ENCODE measurements around the gene SPIB. TPM values are rescaled to one million over a fixed set of nuclear protein-coding genes. Genes with fewer than 3 reads are reported as not detected.

SPIB gene
- polyA plus RNA-seq, 1 donor (not counting 4 experiments of a cell fraction or from before 2014, with no cell fraction given) = not detected

GRCh38 chr19:50478901-50479715 is 60.4 kb downstream of the SPIB start:
- DNase-seq (ENCODE audit: low read depth, low spot score) (no peak), FAIRE-seq (no peak)
- Histone ChIP-seq H3K9ac (ENCODE audit: control insufficient read depth, extremely low read depth, insufficient read depth, low read length) (no peak overlapping the region), H3K9me1 (ENCODE audit: control insufficient read depth, extremely low read depth, insufficient read depth, low read length) (peaks cover 2% of the 10 kb centered on the region), H3K4me3 (ENCODE audit: control insufficient read depth in 2 of 3, extremely low read depth in 1 of 3, insufficient read depth in 2 of 3, low read depth in 1 of 3, low read length in 3 of 3) (no peak overlapping the region), H2AFZ (ENCODE audit: control insufficient read depth, low read length) (no peak overlapping the region), H3K4me2 (ENCODE audit: control insufficient read depth, extremely low read depth, insufficient read depth, low read depth, low read length) (no peak overlapping the region), H3K36me3 (ENCODE audit: control insufficient read depth in 2 of 2, extremely low read depth in 1 of 2, insufficient read depth in 2 of 2, low read length in 2 of 2) (peaks cover 7 to 23% of the 10 kb centered on the region in 2 experiments), H3K4me1 (ENCODE audit: control insufficient read depth, extremely low read depth, insufficient read depth, low read length) (peaks cover 6% of the 10 kb centered on the region), H3K79me2 (ENCODE audit: control insufficient read depth, insufficient read depth, low read length) (peaks cover 19% of the 10 kb centered on the region), H4K20me1 (ENCODE audit: control insufficient read depth, extremely low read depth, insufficient read depth, low read length) (peaks cover 6% of the 10 kb centered on the region), H3K27me3 (ENCODE audit: control insufficient read depth, extremely low read depth, insufficient read depth, low read length) (no peaks in the 10 kb centered on the region), H3K9me3 (ENCODE audit: control insufficient read depth, low read depth, low read length) (no peaks in the 10 kb centered on the region), H3K27ac (ENCODE audit: control insufficient read depth, insufficient read depth, low read length) (no peak overlapping the region)
- TF ChIP-seq, protein P1, sequence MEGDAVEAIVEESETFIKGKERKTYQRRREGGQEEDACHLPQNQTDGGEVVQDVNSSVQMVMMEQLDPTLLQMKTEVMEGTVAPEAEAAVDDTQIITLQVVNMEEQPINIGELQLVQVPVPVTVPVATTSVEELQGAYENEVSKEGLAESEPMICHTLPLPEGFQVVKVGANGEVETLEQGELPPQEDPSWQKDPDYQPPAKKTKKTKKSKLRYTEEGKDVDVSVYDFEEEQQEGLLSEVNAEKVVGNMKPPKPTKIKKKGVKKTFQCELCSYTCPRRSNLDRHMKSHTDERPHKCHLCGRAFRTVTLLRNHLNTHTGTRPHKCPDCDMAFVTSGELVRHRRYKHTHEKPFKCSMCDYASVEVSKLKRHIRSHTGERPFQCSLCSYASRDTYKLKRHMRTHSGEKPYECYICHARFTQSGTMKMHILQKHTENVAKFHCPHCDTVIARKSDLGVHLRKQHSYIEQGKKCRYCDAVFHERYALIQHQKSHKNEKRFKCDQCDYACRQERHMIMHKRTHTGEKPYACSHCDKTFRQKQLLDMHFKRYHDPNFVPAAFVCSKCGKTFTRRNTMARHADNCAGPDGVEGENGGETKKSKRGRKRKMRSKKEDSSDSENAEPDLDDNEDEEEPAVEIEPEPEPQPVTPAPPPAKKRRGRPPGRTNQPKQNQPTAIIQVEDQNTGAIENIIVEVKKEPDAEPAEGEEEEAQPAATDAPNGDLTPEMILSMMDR (optimal IDR thresholded peaks at IDR 0.05 in 1 of 3, IDR thresholded peaks at IDR 0.05 in 1 of 3, conservative IDR thresholded peaks at IDR 0.05 in 1 of 3; ENCODE audit: extremely low read depth in 1 of 3, insufficient read depth in 2 of 3, low read length in 3 of 3) = peak; percentile 43 to 70 (median 55)
- TF ChIP-seq EZH2 (IDR thresholded peaks at IDR 0.05; ENCODE audit: low read length) = no peak
- dilution Hi-C loops (cut with MboI; ENCODE audit: extremely low pct_ligation_motif_present, low sequenced_read_pairs) = no loop called here

GRCh38 chr19:50479761-50480251 is 61.1 kb downstream of the SPIB start:
- no peak for FAIRE-seq
- Histone ChIP-seq H3K27ac (ENCODE audit: control insufficient read depth, insufficient read depth, low read length) (no peak overlapping the region), H3K27me3 (ENCODE audit: control insufficient read depth, extremely low read depth, insufficient read depth, low read length) (no peaks in the 10 kb centered on the region), H3K9me3 (ENCODE audit: control insufficient read depth, low read depth, low read length) (no peaks in the 10 kb centered on the region), H3K4me1 (ENCODE audit: control insufficient read depth, extremely low read depth, insufficient read depth, low read length) (peaks cover 6% of the 10 kb centered on the region), H3K79me2 (ENCODE audit: control insufficient read depth, insufficient read depth, low read length) (peaks cover 19% of the 10 kb centered on the region), H2AFZ (ENCODE audit: control insufficient read depth, low read length) (no peak overlapping the region), H3K4me3 (ENCODE audit: control insufficient read depth in 2 of 3, extremely low read depth in 1 of 3, insufficient read depth in 2 of 3, low read depth in 1 of 3, low read length in 3 of 3) (no peak overlapping the region), H3K4me2 (ENCODE audit: control insufficient read depth, extremely low read depth, insufficient read depth, low read depth, low read length) (no peak overlapping the region), H4K20me1 (ENCODE audit: control insufficient read depth, extremely low read depth, insufficient read depth, low read length) (peaks cover 6% of the 10 kb centered on the region), H3K36me3 (ENCODE audit: control insufficient read depth in 2 of 2, extremely low read depth in 1 of 2, insufficient read depth in 2 of 2, low read length in 2 of 2) (peaks cover 7 to 23% of the 10 kb centered on the region in 2 experiments), H3K9ac (ENCODE audit: control insufficient read depth, extremely low read depth, insufficient read depth, low read length) (no peak overlapping the region), H3K9me1 (ENCODE audit: control insufficient read depth, extremely low read depth, insufficient read depth, low read length) (peaks cover 2% of the 10 kb centered on the region)
- no peak for TF ChIP-seq EZH2 (IDR thresholded peaks at IDR 0.05; ENCODE audit: low read length)
- TF ChIP-seq, protein P1 (optimal IDR thresholded peaks at IDR 0.05 in 1 of 3, IDR thresholded peaks at IDR 0.05 in 1 of 3, conservative IDR thresholded peaks at IDR 0.05 in 1 of 3; ENCODE audit: extremely low read depth in 1 of 3, insufficient read depth in 2 of 3, low read length in 3 of 3) = no peak
- dilution Hi-C loops (cut with MboI; ENCODE audit: extremely low pct_ligation_motif_present, low sequenced_read_pairs) = no loop called here
- no peak for DNase-seq (ENCODE audit: low read depth, low spot score)
